ENCODE data around the gene RNF8.

- no peak for TF ChIP-seq CTCF (IDR thresholded peaks at IDR 0.05; ENCODE audit: low read length)
- TF ChIP-seq EZH2phosphoT487 (IDR thresholded peaks at IDR 0.05; ENCODE audit: low read length) = no peak
- TF ChIP-seq EZH2 (optimal IDR thresholded peaks at IDR 0.05; ENCODE audit: low read depth, low read length) = no peak
These were observed 54.2 kb downstream of the RNF8 start for GRCh38 chr6:37407948-37408347.
